K562 (cell line): Measurements from ENCODE around the gene PMFBP1. TPM values are rescaled to one million over a fixed set of nuclear protein-coding genes. Genes with fewer than 3 reads are reported as not detected.

ENCODE experiments used
- CEBPB ChIP-seq: fragments of 450-650 bp; IDR thresholded peaks from 2 replicates; pipeline ENCODE4 v1.6.1; 2016; ENCODE audit warnings: missing genetic modification characterization, missing compliant biosample characterization
- CHD4 ChIP-seq: fragments of 200-600 bp; sonication (generic); IDR thresholded peaks from 3 replicates; pipeline ENCODE4 v1.6.1; 2012; ENCODE audit warnings: low read depth, mild to moderate bottlenecking, mixed read lengths, low read length, inconsistent platforms; ENCODE audit not compliant: insufficient read depth, insufficient replicate concordance, poor library complexity, severe bottlenecking
- EHMT2 ChIP-seq: fragments of 450-650 bp; IDR thresholded peaks from 2 replicates; pipeline ENCODE4 v1.6.1; 2018; ENCODE audit warnings: antibody characterized with exemption
- GTF2F1 ChIP-seq: IDR thresholded peaks from 2 replicates; pipeline ENCODE4 v1.6.1; 2011; ENCODE audit warnings: low read depth, low read length, improper control_type of control experiment
- HDAC8 ChIP-seq: fragments of 450-650 bp; IDR thresholded peaks from 2 replicates; pipeline ENCODE4 v1.6.1; 2016; ENCODE audit warnings: mild to moderate bottlenecking, missing genetic modification characterization, moderate library complexity, missing compliant biosample characterization
- KLF13 ChIP-seq: fragments of 450-650 bp; IDR thresholded peaks from 2 replicates; pipeline ENCODE4 v1.6.1; 2016; ENCODE audit warnings: missing genetic modification characterization, low read depth, mild to moderate bottlenecking, missing compliant biosample characterization, moderate library complexity, borderline replicate concordance
- MCM5 ChIP-seq: fragments of 450-650 bp; IDR thresholded peaks from 2 replicates; pipeline ENCODE4 v1.6.1; 2016; ENCODE audit warnings: low read depth
- NR2C1 ChIP-seq, 2 experiments: fragments of 450-650 bp; IDR thresholded peaks; 2 replicates each; pipeline ENCODE4 v1.6.1; 2017; ENCODE audit warnings: mild to moderate bottlenecking in 2 of 2, antibody characterized with exemption in 1 of 2, inconsistent platforms in 1 of 2, missing compliant biosample characterization in 1 of 2, missing genetic modification characterization in 1 of 2
- PRDM10 ChIP-seq: fragments of 450-650 bp; IDR thresholded peaks from 2 replicates; pipeline ENCODE4 v1.6.1; 2018; ENCODE audit not compliant: partially characterized antibody
- SETDB1 ChIP-seq: IDR thresholded peaks from one replicate; pipeline ENCODE4 v1.6.1; 2012; ENCODE audit warnings: low read length, control low read depth, inconsistent platforms
- SMARCC2 ChIP-seq: fragments of 450-650 bp; IDR thresholded peaks from 2 replicates; pipeline ENCODE4 v1.6.1; 2017; ENCODE audit warnings: antibody characterized with exemption, moderate library complexity, mild to moderate bottlenecking, low read depth
- SNRNP70 ChIP-seq: fragments of 200-400 bp; formaldehyde crosslinking; optimal IDR thresholded peaks from 2 replicates; pipeline ENCODE3; 2017; ENCODE audit warnings: low read depth, low read length
- TAF1 ChIP-seq: IDR thresholded peaks from 2 replicates; pipeline ENCODE4 v1.6.1; 2011; ENCODE audit warnings: mild to moderate bottlenecking, low read length, moderate library complexity; ENCODE audit not compliant: insufficient read depth, control insufficient read depth, severe bottlenecking; ENCODE audit errors: extremely low read depth
- TCFL5 ChIP-seq: fragments of 250-450 bp; sonication (Bioruptor Pico); conservative IDR thresholded peaks from 2 replicates; pipeline ENCODE4 v1.6.1; 2021; ENCODE audit warnings: mild to moderate bottlenecking, moderate library complexity, matching md5 sums
- TRIM28 ChIP-seq: fragments of 450-650 bp; IDR thresholded peaks from 2 replicates; pipeline ENCODE4 v1.6.1; 2017
- ZBTB7A ChIP-seq: IDR thresholded peaks from 2 replicates; pipeline ENCODE4 v1.6.1; 2011; ENCODE audit warnings: low read depth, mild to moderate bottlenecking, low read length, moderate library complexity, borderline replicate concordance; ENCODE audit not compliant: control insufficient read depth
- ZC3H4 ChIP-seq: sonication (generic); formaldehyde crosslinking; IDR thresholded peaks from 2 replicates; pipeline ENCODE4 v1.9.0; 2021; ENCODE audit warnings: missing genetic modification reagents, borderline replicate concordance
- ZNF121 ChIP-seq: sonication (generic); formaldehyde crosslinking; conservative IDR thresholded peaks from 2 replicates; pipeline ENCODE4 v1.8.0; 2022; ENCODE audit warnings: missing genetic modification reagents
- ZNF282 ChIP-seq: sonication (generic); formaldehyde crosslinking; IDR thresholded peaks from 2 replicates; pipeline ENCODE4 v1.8.1; 2023; ENCODE audit warnings: missing genetic modification reagents
- ZNF316 ChIP-seq: fragments of 450-650 bp; IDR thresholded peaks from 2 replicates; pipeline ENCODE4 v1.6.1; 2016
- ZNF75A ChIP-seq: fragments of 450-650 bp; formaldehyde crosslinking; IDR thresholded peaks from 2 replicates; pipeline ENCODE4 v1.4.0; 2020; ENCODE audit warnings: mild to moderate bottlenecking
- ZNF79 ChIP-seq: fragments of 250-450 bp; sonication (Bioruptor Pico); IDR thresholded peaks from 2 replicates; pipeline ENCODE4 v1.4.0; 2020; ENCODE audit warnings: low read depth, mild to moderate bottlenecking, moderate library complexity
- polyA plus RNA-seq, 8 experiments: library from polyadenylated mRNA; depleted of rRNA in 4 of 8; stranded (reverse) in 5 of 8; unstranded in 3 of 8; fragments of >200 nt; fragmentation: Nextera tagmentation in 2 of 8; fragmentation: Illumina TruSeq in 1 of 8; extraction: Ambion mirVana in 2 of 8; extraction: Trizol in 1 of 8; gene quantifications; 2 replicates each; pipeline versions ENCODE4 v1.2.1 to v1.2.3, GENCODE V29; 2011 to 2014; ENCODE audit warnings: inconsistent platforms in 1 of 8, missing spikeins in 1 of 8
- total RNA-seq, 7 experiments: library from RNA; depleted of rRNA in 6 of 7; stranded (reverse); fragments of >200 nt in 6 of 7; fragmentation: Illumina TruSeq in 2 of 7; extraction: Trizol in 2 of 7; gene quantifications; 2 replicates each; pipeline versions ENCODE4 v1.2.1 to v1.2.3, GENCODE V29; 2011 to 2021; ENCODE audit warnings: low replicate concordance in 1 of 7
- TF ChIP-seq, protein P1 (sequence below): fragments of 250-450 bp; sonication (Bioruptor Pico); IDR thresholded peaks from 2 replicates; pipeline ENCODE4 v1.8.0; 2022; ENCODE audit warnings: moderate library complexity, mild to moderate bottlenecking, inconsistent platforms
- TF ChIP-seq, protein P2 (sequence below): sonication (generic); formaldehyde crosslinking; IDR thresholded peaks from 2 replicates; pipeline ENCODE4 v1.8.0; 2022; ENCODE audit warnings: mild to moderate bottlenecking, missing genetic modification reagents

Gene PMFBP1
- total and polyA plus RNA-seq, 9 of the 15 experiments (the other 6 are each of a cell fraction or from before 2014, with no cell fraction given), result 0.13 to 0.91 (median 0.47) TPM

GRCh38 chr16:72092832-72093447, 79.0 kb downstream of the PMFBP1 start (continued):
- TF ChIP-seq PRDM10 (no peak), KLF13 (tag) (no peak), ZNF75A (CRISPR knock-in tag) (no peak), SNRNP70 (no peak), TCFL5 (CRISPR knock-in tag) (no peak), ZC3H4 (no peak), ZBTB7A (0 out of 2 replicates have a peak, but pooled peaks have one; percentile 28), ZNF121 (CRISPR knock-in tag) (peak; percentile 29; the same call in 1 of the 2 replicates), TRIM28 (no peak), EHMT2 (no peak), HDAC8 (tag) (no peak), TAF1 (no peak), CHD4 (no peak), GTF2F1 (no peak), ZNF316 (0 out of 2 replicates have a peak, but pooled peaks have one; percentile 4), CEBPB (tag) (no peak), SETDB1 (no peak), NR2C1 (IDR thresholded peaks at IDR 0.05) (no peak), NR2C1 (tag; IDR thresholded peaks at IDR 0.05) (no peak), ZNF79 (CRISPR knock-in tag) (no peak), MCM5 (no peak), SMARCC2 (0 out of 2 replicates have a peak, but pooled peaks have one; percentile 28), ZNF282 (no peak)
- TF ChIP-seq, protein P1, sequence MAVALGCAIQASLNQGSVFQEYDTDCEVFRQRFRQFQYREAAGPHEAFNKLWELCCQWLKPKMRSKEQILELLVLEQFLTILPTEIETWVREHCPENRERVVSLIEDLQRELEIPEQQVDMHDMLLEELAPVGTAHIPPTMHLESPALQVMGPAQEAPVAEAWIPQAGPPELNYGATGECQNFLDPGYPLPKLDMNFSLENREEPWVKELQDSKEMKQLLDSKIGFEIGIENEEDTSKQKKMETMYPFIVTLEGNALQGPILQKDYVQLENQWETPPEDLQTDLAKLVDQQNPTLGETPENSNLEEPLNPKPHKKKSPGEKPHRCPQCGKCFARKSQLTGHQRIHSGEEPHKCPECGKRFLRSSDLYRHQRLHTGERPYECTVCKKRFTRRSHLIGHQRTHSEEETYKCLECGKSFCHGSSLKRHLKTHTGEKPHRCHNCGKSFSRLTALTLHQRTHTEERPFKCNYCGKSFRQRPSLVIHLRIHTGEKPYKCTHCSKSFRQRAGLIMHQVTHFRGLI (CRISPR knock-in tag), result no peak
- TF ChIP-seq, protein P2, sequence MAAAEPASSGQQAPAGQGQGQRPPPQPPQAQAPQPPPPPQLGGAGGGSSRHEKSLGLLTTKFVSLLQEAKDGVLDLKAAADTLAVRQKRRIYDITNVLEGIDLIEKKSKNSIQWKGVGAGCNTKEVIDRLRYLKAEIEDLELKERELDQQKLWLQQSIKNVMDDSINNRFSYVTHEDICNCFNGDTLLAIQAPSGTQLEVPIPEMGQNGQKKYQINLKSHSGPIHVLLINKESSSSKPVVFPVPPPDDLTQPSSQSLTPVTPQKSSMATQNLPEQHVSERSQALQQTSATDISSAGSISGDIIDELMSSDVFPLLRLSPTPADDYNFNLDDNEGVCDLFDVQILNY (CRISPR knock-in tag), result no peak
